HG02678 (cell line): Measurements from ENCODE around the gene VTI1A.
"Not testable (repeated sequence)": the region's sequence is repeated elsewhere in the genome, so short reads cannot be mapped to it uniquely, and the experiment has no call there.

Experiments used
- ATAC-seq: cut with Tn5 transposase; IDR thresholded peaks from one replicate; pipeline ENCODE4 v1.9.1; 2021; ENCODE audit warnings: mild to moderate bottlenecking, moderate library complexity; ENCODE audit not compliant: unreplicated experiment

VTI1A gene

GRCh38 chr10:112448888-112449287, 1.9 kb downstream of the VTI1A start:
- ATAC-seq = no peak

GRCh38 chr10:112454910-112455779, 8.1 kb downstream of the VTI1A start:
- no peak for ATAC-seq

- no peak for ATAC-seq
These were observed 9.5 kb downstream of the VTI1A start for GRCh38 chr10:112456533-112456932.

GRCh38 chr10:112460366-112460765, 13.4 kb downstream of the VTI1A start:
- no peak for ATAC-seq

- ATAC-seq = no peak
These were observed 14.2 kb downstream of the VTI1A start for GRCh38 chr10:112461029-112461887.

- not testable (repeated sequence) for ATAC-seq
These were observed 17.1 kb downstream of the VTI1A start for GRCh38 chr10:112464074-112464473.

- ATAC-seq = no peak
These were observed 18.4 kb downstream of the VTI1A start for GRCh38 chr10:112465299-112465883.

GRCh38 chr10:112466802-112467201, 19.8 kb downstream of the VTI1A start:
- ATAC-seq = no peak

- no peak for ATAC-seq
These were observed 20.6 kb downstream of the VTI1A start for GRCh38 chr10:112467541-112468075.

- ATAC-seq = no peak
These were observed 25.0 kb downstream of the VTI1A start for GRCh38 chr10:112471878-112472487.

- ATAC-seq = no peak
These were observed 28.7 kb downstream of the VTI1A start for GRCh38 chr10:112475575-112476218.

GRCh38 chr10:112481602-112482001, 34.6 kb downstream of the VTI1A start:
- no peak for ATAC-seq

GRCh38 chr10:112484399-112484798, 37.4 kb downstream of the VTI1A start:
- no peak for ATAC-seq

- ATAC-seq = no peak
These were observed 40.9 kb downstream of the VTI1A start for GRCh38 chr10:112487964-112488363.

GRCh38 chr10:112490545-112490944, 43.5 kb downstream of the VTI1A start:
- no peak for ATAC-seq

GRCh38 chr10:112491144-112491543, 44.1 kb downstream of the VTI1A start:
- no peak for ATAC-seq

GRCh38 chr10:112492736-112493135, 45.7 kb downstream of the VTI1A start:
- no peak for ATAC-seq

- peak; percentile 64 for ATAC-seq
These were observed 50.4 kb downstream of the VTI1A start for GRCh38 chr10:112497347-112497950.

GRCh38 chr10:112498806-112499205, 51.8 kb downstream of the VTI1A start:
- no peak for ATAC-seq

GRCh38 chr10:112499985-112500384, 53.0 kb downstream of the VTI1A start:
- ATAC-seq = not testable (repeated sequence)
